ENCODE results near the gene CYP8B1. TPM values are rescaled to one million over a fixed set of nuclear protein-coding genes. Genes with fewer than 3 reads are reported as not detected.
A peak's percentile ranks its signal among the peaks of the same experiment; 100 is the strongest.

CYP8B1 gene
- total and polyA plus RNA-seq, 9 of the 15 experiments (the other 6 are each of a cell fraction or from before 2014, with no cell fraction given) = 0.04 TPM; not detected in 8

- no peak for TF ChIP-seq ZNF609 (CRISPR knock-in tag; IDR thresholded peaks at IDR 0.05; ENCODE audit: borderline replicate concordance)
- TF ChIP-seq TAF15 (IDR thresholded peaks at IDR 0.05; ENCODE audit: low read depth, low read length) = no peak
- TF ChIP-seq ZNF175 (CRISPR knock-in tag; IDR thresholded peaks at IDR 0.05; ENCODE audit: low read depth) = no peak
- peak; percentile 71 for TF ChIP-seq ZBTB17 (CRISPR knock-in tag; IDR thresholded peaks at IDR 0.05)
- TF ChIP-seq NR3C1 (CRISPR knock-in tag; IDR thresholded peaks at IDR 0.05) = no peak
- TF ChIP-seq ZNF224 (CRISPR knock-in tag; IDR thresholded peaks at IDR 0.05) = no peak
- TF ChIP-seq, protein P1, sequence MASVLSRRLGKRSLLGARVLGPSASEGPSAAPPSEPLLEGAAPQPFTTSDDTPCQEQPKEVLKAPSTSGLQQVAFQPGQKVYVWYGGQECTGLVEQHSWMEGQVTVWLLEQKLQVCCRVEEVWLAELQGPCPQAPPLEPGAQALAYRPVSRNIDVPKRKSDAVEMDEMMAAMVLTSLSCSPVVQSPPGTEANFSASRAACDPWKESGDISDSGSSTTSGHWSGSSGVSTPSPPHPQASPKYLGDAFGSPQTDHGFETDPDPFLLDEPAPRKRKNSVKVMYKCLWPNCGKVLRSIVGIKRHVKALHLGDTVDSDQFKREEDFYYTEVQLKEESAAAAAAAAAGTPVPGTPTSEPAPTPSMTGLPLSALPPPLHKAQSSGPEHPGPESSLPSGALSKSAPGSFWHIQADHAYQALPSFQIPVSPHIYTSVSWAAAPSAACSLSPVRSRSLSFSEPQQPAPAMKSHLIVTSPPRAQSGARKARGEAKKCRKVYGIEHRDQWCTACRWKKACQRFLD (CRISPR knock-in tag; IDR thresholded peaks at IDR 0.05) = no peak
- TF ChIP-seq NFATC3 (IDR thresholded peaks at IDR 0.05) = no peak
- no peak for TF ChIP-seq XRCC3 (IDR thresholded peaks at IDR 0.05)
- TF ChIP-seq CEBPG (CRISPR knock-in tag; IDR thresholded peaks at IDR 0.05) = no peak
- no peak for TF ChIP-seq CEBPG (tag; conservative IDR thresholded peaks at IDR 0.05 in 1 of 2, IDR thresholded peaks at IDR 0.05 in 1 of 2)
- no peak for TF ChIP-seq ZNF124 (CRISPR knock-in tag; IDR thresholded peaks at IDR 0.05)
- no peak for TF ChIP-seq KLF1 (tag; IDR thresholded peaks at IDR 0.05)
- no peak for TF ChIP-seq PHF21A (IDR thresholded peaks at IDR 0.05; ENCODE audit: borderline replicate concordance, low read depth)
- TF ChIP-seq, protein P2, sequence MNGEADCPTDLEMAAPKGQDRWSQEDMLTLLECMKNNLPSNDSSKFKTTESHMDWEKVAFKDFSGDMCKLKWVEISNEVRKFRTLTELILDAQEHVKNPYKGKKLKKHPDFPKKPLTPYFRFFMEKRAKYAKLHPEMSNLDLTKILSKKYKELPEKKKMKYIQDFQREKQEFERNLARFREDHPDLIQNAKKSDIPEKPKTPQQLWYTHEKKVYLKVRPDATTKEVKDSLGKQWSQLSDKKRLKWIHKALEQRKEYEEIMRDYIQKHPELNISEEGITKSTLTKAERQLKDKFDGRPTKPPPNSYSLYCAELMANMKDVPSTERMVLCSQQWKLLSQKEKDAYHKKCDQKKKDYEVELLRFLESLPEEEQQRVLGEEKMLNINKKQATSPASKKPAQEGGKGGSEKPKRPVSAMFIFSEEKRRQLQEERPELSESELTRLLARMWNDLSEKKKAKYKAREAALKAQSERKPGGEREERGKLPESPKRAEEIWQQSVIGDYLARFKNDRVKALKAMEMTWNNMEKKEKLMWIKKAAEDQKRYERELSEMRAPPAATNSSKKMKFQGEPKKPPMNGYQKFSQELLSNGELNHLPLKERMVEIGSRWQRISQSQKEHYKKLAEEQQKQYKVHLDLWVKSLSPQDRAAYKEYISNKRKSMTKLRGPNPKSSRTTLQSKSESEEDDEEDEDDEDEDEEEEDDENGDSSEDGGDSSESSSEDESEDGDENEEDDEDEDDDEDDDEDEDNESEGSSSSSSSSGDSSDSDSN (IDR thresholded peaks at IDR 0.05; ENCODE audit: borderline replicate concordance in 1 of 2, low read depth in 2 of 2, low read length in 2 of 2) = no peak
- TF ChIP-seq HEY1 (CRISPR knock-in tag; IDR thresholded peaks at IDR 0.05; ENCODE audit: borderline replicate concordance) = no peak
- no peak for TF ChIP-seq PURB (CRISPR knock-in tag; IDR thresholded peaks at IDR 0.05; ENCODE audit: low read depth)
- no peak for TF ChIP-seq EWSR1 (IDR thresholded peaks at IDR 0.05; ENCODE audit: borderline replicate concordance, low read depth, partially characterized antibody)
- no peak for TF ChIP-seq BACH1 (tag; IDR thresholded peaks at IDR 0.05)
Measured at GRCh38 chr3:42855547-42856380, 19.9 kb downstream of the CYP8B1 start (continued).

Measured in K562 (cell line).